HUES64 (cell line): ENCODE data around the gene TMCO6. TPM values are rescaled to one million over a fixed set of nuclear protein-coding genes. Genes with fewer than 3 reads are reported as not detected.
"Not testable (repeated sequence)": the region's sequence is repeated elsewhere in the genome, so short reads cannot be mapped to it uniquely, and the experiment has no call there.

Experiments
- H3K27ac ChIP-seq: 2 replicates; pipeline ENCODE4 v1.7.0; 2013; ENCODE audit warnings: low read depth, low read length, inconsistent platforms
- H3K27me3 ChIP-seq: 2 replicates; pipeline ENCODE4 v1.6.1; 2013; ENCODE audit warnings: mild to moderate bottlenecking, low read length; ENCODE audit not compliant: insufficient read depth
- H3K36me3 ChIP-seq: 2 replicates; pipeline ENCODE4 v1.6.1; 2013; ENCODE audit warnings: mild to moderate bottlenecking, low read length; ENCODE audit not compliant: insufficient read depth
- H3K4me1 ChIP-seq: 2 replicates; pipeline ENCODE4 v1.6.1; 2013; ENCODE audit warnings: mild to moderate bottlenecking, low read length, moderate library complexity; ENCODE audit not compliant: insufficient read depth
- H3K4me3 ChIP-seq: 2 replicates; pipeline ENCODE4 v1.5.1; 2013; ENCODE audit warnings: mild to moderate bottlenecking, low read length, moderate library complexity
- H3K9ac ChIP-seq: 2 replicates; pipeline ENCODE4 v1.6.1; 2013; ENCODE audit warnings: mild to moderate bottlenecking, low read depth, low read length
- H3K9me3 ChIP-seq: 2 replicates; pipeline ENCODE4 v1.6.1; 2013; ENCODE audit warnings: low read depth, low read length; ENCODE audit not compliant: insufficient read depth
- whole genome bisulfite sequencing: fragments of 150-250, 120-280 bp; methylation state at CpG from one replicate; pipeline ENCODE4 v1.1.7; 2013; ENCODE audit warnings: missing lambda C conversion rate; 5-methylcytosine and 5-hydroxymethylcytosine counted together
- polyA plus RNA-seq, 2 experiments: library from polyadenylated mRNA; stranded (reverse); fragments of 50-300 nt; gene quantifications; one replicate each; pipeline ENCODE4 v1.2.3, GENCODE V29; 2013

Gene TMCO6
- 13.9 TPM for polyA plus RNA-seq (2013, experiment 1 of 2)
- 16.7 TPM for polyA plus RNA-seq (2013, experiment 2 of 2)

GRCh38 chr5:140639148-140639981 is at the start of gene TMCO6:
TSS of gene TMCO6 (plus strand) at chr5:140639451. CDS start at chr5:140639528, 77 bp downstream.
- no peaks in the 10 kb centered on the region for H3K27me3 ChIP-seq
- H3K36me3 ChIP-seq: peaks cover 33% of the 10 kb centered on the region
- under 1% methylated on average over 63 of the region's 63 CpGs for WGBS
- no peaks in the 10 kb centered on the region for H3K4me1 ChIP-seq
- H3K4me3 ChIP-seq: peak within 1 kb of the TSS; percentile 60
- peak within 1 kb of the TSS; percentile 85 for H3K9ac ChIP-seq
- H3K27ac ChIP-seq: peak within 1 kb of the TSS; percentile 56; the same call in 1 of the 2 replicates
- H3K9me3 ChIP-seq: no peaks in the 10 kb centered on the region

GRCh38 chr5:140590861-140591260 is 48.4 kb upstream of the TMCO6 start:
- no peaks in the 10 kb centered on the region for H3K9me3 ChIP-seq

GRCh38 chr5:140591747-140592372 is 47.4 kb upstream of the TMCO6 start:
- Histone ChIP-seq H3K4me1 (no peaks in the 10 kb centered on the region), H3K9me3 (no peaks in the 10 kb centered on the region), H3K27ac (no peak overlapping the region), H3K27me3 (no peaks in the 10 kb centered on the region), H3K9ac (no peak overlapping the region), H3K36me3 (no peaks in the 10 kb centered on the region), H3K4me3 (no peak overlapping the region)
- 91% methylated on average over 5 of the region's 5 CpGs for WGBS

More at GRCh38 chr5:140590861-140591260, 48.4 kb upstream of the TMCO6 start:
- H3K27ac ChIP-seq: no peak overlapping the region
- no peaks in the 10 kb centered on the region for H3K4me1 ChIP-seq
- H3K27me3 ChIP-seq: no peaks in the 10 kb centered on the region
- H3K36me3 ChIP-seq: no peaks in the 10 kb centered on the region
- H3K4me3 ChIP-seq: no peak overlapping the region
- no peak overlapping the region for H3K9ac ChIP-seq
- 94% methylated on average over 7 of the region's 7 CpGs for WGBS

- H3K9ac ChIP-seq, H3K36me3 ChIP-seq, H3K9me3 ChIP-seq: not testable (repeated sequence)
Measured at GRCh38 chr5:140593070-140593469, 46.2 kb upstream of the TMCO6 start.

GRCh38 chr5:140594169-140594568 is 45.1 kb upstream of the TMCO6 start:
- 92% methylated on average over 6 of the region's 6 CpGs for WGBS
- H3K36me3 ChIP-seq: no peaks in the 10 kb centered on the region
- H3K4me1 ChIP-seq: no peaks in the 10 kb centered on the region
- H3K27ac ChIP-seq: no peak overlapping the region
- no peaks in the 10 kb centered on the region for H3K9me3 ChIP-seq
- no peak overlapping the region for H3K4me3 ChIP-seq
- H3K27me3 ChIP-seq: no peaks in the 10 kb centered on the region; the same call in 1 of the 2 replicates
- H3K9ac ChIP-seq: no peak overlapping the region

More at GRCh38 chr5:140593070-140593469, 46.2 kb upstream of the TMCO6 start:
- H3K4me1 ChIP-seq, H3K27me3 ChIP-seq, H3K4me3 ChIP-seq, H3K27ac ChIP-seq: not testable (repeated sequence)
- WGBS: 71% methylated on average over 14 of the region's 14 CpGs

GRCh38 chr5:140595538-140596300 is 43.5 kb upstream of the TMCO6 start:
- Histone ChIP-seq H3K27ac (no peak overlapping the region), H3K4me1 (no peaks in the 10 kb centered on the region), H3K9me3 (no peaks in the 10 kb centered on the region), H3K27me3 (no peaks in the 10 kb centered on the region; the same call in 1 of the 2 replicates), H3K36me3 (no peaks in the 10 kb centered on the region), H3K9ac (no peak overlapping the region), H3K4me3 (no peak overlapping the region)
- WGBS: 85% methylated on average over 4 of the region's 5 CpGs

- H3K27me3 ChIP-seq: no peaks in the 10 kb centered on the region; the same call in 1 of the 2 replicates
- no peak overlapping the region for H3K27ac ChIP-seq
- H3K36me3 ChIP-seq: no peaks in the 10 kb centered on the region
- H3K9ac ChIP-seq: no peak overlapping the region
- H3K4me1 ChIP-seq: no peaks in the 10 kb centered on the region
- no peak overlapping the region for H3K4me3 ChIP-seq
- 87% methylated on average over 1 of the region's 1 CpG for WGBS
- H3K9me3 ChIP-seq: no peaks in the 10 kb centered on the region
Measured at GRCh38 chr5:140596321-140596741, 42.9 kb upstream of the TMCO6 start.

- Histone ChIP-seq H3K27ac (no peak overlapping the region), H3K27me3 (no peaks in the 10 kb centered on the region; the same call in 1 of the 2 replicates), H3K9ac (no peak overlapping the region), H3K36me3 (no peaks in the 10 kb centered on the region), H3K4me1 (no peaks in the 10 kb centered on the region), H3K4me3 (no peak overlapping the region), H3K9me3 (no peaks in the 10 kb centered on the region)
- WGBS: 88% methylated on average over 2 of the region's 2 CpGs
Measured at GRCh38 chr5:140598836-140599235, 40.4 kb upstream of the TMCO6 start.

GRCh38 chr5:140600096-140600495 is 39.2 kb upstream of the TMCO6 start:
- no peaks in the 10 kb centered on the region; the same call in 1 of the 2 replicates for H3K27me3 ChIP-seq
- no peaks in the 10 kb centered on the region for H3K36me3 ChIP-seq
- no peaks in the 10 kb centered on the region for H3K4me1 ChIP-seq
- no peak overlapping the region for H3K27ac ChIP-seq
- no peaks in the 10 kb centered on the region for H3K9me3 ChIP-seq
- H3K4me3 ChIP-seq: no peak overlapping the region
- no peak overlapping the region for H3K9ac ChIP-seq

- no peak overlapping the region for H3K4me3 ChIP-seq
- 77% methylated on average over 2 of the region's 4 CpGs for WGBS
- H3K36me3 ChIP-seq: no peaks in the 10 kb centered on the region
- H3K27ac ChIP-seq: no peak overlapping the region
- H3K9me3 ChIP-seq: no peaks in the 10 kb centered on the region
- no peaks in the 10 kb centered on the region for H3K4me1 ChIP-seq
- no peaks in the 10 kb centered on the region; the same call in 1 of the 2 replicates for H3K27me3 ChIP-seq
- no peak overlapping the region for H3K9ac ChIP-seq
Measured at GRCh38 chr5:140602147-140602546, 37.1 kb upstream of the TMCO6 start.

GRCh38 chr5:140603446-140603698 is 35.9 kb upstream of the TMCO6 start:
- H3K9ac ChIP-seq, H3K4me3 ChIP-seq, H3K27me3 ChIP-seq, H3K9me3 ChIP-seq, H3K36me3 ChIP-seq, H3K27ac ChIP-seq, H3K4me1 ChIP-seq: not testable (repeated sequence)
- 90% methylated on average over 4 of the region's 4 CpGs for WGBS
